GM12801 (cell line): Measurements from ENCODE around the gene THBS2.

Source experiments
- TF ChIP-seq, protein P1 (sequence below): IDR thresholded peaks from one replicate; pipeline ENCODE4 v1.5.1; 2011; ENCODE audit warnings: control low read depth; ENCODE audit not compliant: insufficient read length; ENCODE audit errors: extremely low read depth

The THBS2 gene

DNA sequence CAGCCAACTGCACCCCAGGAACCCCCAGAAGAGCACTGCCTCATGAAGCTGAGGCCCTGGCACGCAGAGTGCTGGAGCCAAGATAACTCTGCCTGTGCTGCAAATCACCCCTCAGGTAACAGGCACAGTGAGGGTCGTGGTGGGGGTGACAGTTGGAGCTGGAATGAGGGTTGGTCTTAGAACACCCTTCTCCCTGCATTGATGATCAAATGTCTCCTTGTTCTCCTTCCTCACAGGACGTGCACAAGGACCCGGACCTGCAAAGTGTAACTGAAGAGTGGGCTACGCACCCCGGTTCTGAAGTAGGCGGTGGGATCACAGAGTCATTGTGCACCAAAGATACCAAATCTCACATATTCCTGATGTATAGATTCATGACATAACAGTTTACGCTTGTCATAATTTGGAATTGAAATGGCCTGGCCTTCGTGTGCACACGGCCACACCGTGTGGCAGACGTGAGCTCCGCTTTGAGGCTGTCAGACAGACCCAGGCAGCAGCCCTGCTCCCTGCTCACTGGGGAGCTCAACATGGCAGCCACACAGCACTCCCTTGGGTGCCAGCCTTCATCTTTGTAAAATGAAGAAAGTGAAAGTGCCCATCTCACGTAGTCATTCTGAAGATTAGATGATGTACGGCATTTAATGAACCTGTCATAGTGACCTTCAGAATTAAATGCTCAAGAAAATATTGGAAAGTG lies 8.8 kb downstream of the THBS2 start:
- TF ChIP-seq, protein P1, sequence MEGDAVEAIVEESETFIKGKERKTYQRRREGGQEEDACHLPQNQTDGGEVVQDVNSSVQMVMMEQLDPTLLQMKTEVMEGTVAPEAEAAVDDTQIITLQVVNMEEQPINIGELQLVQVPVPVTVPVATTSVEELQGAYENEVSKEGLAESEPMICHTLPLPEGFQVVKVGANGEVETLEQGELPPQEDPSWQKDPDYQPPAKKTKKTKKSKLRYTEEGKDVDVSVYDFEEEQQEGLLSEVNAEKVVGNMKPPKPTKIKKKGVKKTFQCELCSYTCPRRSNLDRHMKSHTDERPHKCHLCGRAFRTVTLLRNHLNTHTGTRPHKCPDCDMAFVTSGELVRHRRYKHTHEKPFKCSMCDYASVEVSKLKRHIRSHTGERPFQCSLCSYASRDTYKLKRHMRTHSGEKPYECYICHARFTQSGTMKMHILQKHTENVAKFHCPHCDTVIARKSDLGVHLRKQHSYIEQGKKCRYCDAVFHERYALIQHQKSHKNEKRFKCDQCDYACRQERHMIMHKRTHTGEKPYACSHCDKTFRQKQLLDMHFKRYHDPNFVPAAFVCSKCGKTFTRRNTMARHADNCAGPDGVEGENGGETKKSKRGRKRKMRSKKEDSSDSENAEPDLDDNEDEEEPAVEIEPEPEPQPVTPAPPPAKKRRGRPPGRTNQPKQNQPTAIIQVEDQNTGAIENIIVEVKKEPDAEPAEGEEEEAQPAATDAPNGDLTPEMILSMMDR, result no peak

DNA sequence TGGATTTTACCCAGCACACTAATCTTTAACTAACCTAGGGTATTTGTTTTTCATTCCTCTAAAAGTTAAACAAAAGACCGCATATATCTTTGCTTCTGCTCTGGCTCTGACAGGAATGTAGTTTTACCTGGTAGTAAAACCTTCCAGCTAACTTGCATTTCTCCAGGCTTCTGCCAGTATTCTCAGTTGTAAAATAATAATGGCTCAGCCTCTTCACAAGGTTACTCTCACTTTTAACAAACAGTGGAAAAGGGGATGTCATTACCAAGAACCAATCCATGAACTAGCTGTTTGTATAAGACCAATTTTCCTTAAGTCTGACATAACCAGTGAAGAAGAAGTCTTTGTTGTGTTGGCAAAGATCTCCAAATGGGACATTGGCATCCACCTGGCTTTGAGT lies 10.0 kb downstream of the THBS2 start:
- TF ChIP-seq, protein P1, result no peak

DNA sequence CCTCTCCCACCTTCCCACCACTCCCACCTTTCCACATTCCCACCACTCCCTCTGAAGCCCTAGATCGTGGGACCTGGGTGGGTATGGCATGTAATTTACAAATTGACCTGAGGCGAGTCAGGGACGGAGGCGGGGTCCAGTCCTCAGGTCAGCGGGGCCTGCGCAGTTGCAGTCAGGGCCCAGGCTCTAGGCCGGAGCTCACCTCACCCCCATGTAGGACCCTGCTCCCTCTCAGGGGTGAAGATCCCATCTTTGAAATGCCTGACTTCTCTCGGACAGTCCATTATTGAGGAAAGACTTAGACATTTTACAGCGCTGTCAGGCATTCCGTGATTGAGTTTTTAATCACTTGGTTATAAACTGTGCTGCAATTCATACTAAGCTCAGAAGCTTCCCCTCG lies 10.5 kb downstream of the THBS2 start:
- TF ChIP-seq, protein P1, result no peak

DNA sequence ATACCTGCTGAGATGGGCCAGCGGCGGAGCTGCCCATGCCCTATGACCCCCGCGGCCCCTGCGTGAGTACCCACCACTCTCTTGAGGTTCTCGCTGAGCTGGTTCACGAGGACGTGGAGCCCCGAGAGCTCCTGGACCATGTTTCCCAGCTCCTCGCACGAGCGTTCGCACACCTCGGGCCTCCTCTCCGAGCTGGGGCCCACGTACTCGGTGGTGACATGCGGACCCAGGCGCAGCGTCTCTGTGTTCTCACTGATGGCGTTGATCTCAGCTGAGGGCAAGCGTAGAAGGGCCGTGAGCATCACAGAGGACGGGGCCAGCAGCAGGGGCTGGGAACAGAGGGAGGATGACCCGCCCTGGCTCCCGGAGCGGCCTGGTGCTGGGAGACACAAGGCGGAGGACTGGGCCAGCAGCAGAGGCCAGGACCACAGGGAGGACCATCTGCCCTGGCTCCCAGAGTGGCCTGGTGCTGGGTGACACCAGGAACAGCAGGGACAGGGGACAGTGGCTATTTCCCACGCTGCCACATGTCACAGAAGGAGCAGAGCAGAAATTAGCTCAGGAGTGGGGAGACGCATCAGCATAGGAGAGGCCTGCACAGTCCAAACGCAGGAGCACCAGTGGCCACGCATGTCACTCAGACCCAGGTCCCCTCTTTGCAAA lies 11.8 kb downstream of the THBS2 start:
- TF ChIP-seq, protein P1, result no peak

DNA sequence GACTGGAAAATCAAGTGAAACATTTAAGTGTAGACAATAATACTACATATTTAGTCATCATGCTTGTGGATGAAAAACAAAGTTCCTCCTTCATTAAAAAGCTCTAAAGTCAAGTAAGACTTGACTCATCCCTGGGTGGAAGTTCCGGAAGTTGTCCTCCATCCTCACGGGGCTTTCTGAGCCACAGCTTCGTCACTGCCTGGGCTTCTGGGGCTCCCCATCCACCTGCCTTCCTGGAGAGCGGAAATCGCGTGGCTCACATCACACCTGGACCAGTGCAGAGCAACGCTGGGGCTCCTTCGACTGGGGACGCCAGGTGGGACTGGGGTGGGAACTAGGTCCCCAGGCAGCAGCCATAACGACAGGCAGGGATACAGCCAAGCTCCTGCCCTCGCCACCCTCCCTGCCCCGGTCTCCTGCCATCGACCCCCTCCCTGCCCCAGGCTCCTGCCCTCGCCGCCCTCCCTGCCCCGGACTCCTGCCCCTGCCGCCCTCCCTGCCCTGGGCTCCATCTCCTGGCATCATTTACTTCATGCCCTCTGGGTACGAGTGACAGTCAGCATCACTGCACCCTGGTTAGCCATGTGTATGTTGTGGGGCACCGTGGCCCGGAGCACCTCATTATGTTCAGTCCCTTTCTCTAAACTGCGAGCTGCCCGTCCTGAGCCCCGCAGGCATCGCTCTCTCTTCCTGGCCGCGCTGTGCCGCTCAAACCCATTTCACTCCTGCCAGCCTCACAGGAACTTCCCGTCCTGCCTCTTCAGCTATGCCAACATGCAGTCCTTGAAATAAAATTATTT lies 12.9 kb downstream of the THBS2 start:
- TF ChIP-seq, protein P1, result no peak

DNA sequence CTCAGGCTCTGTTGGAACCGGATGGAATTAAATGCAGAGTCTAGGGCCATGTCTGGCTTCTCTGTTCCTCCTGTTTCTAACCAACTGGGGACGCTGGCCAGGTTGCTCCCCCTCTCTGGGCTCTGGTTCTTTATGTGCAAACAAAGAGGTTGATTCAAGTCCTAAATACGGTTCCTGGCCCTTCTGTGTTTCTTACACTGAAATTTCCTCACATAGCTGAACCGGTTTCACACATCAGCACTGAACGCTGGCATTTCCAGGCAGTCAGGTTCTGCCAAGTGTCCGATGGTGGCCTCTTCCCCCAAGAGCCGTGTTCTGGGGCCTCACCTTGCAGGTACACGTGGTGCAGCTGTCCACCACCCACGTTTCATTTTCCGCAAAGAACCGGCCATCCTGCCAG lies 13.5 kb downstream of the THBS2 start:
- TF ChIP-seq, protein P1, result no peak

DNA sequence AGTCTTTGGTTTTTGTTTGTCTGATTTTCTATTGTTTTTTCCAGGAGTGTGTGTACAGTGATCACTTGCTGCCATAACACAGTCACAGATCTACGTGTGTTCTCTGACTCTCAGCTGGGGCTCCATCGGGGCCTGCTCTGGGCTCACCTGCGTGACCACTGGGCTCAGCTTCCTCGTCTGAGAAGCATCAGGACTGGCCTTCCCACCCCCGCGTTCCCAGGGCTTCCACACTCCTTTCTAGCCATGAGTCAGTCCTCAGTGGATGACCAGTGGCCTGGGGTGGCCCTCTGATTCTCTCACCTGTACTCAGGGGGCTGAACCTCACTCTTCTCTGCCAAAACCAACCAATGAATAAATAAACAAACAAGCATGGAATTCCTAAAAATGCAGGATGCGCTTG lies 14.5 kb downstream of the THBS2 start:
- TF ChIP-seq, protein P1, result no peak
